GM19240 (cell line): ENCODE results near the gene CD55.
"Not testable (repeated sequence)": the region's sequence is repeated elsewhere in the genome, so short reads cannot be mapped to it uniquely, and the experiment has no call there.

Experiments
- DNase-seq: peaks from one replicate; pipeline ENCODE4 v3.0.0; 2011; ENCODE audit warnings: low spot score; ENCODE audit not compliant: insufficient read length

The CD55 gene

DNA sequence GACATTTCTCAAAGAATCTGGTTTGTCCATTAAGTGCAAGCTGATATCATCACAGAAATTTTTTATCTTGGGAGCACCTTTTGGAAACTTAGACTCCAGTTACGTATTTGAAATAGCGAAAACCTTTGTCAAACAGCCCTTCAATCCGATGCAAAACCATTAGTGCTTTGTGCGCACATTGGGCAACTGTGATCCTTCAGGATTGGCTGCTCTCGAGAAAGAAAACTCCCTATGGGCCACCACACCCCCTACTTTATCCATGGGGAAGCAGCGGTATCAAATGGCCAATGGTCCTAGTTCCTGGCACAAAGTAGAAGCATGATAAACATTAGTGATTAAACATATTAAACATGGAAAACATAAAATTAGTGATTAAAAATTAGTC is 16.0 kb upstream of the CD55 start:
- no peak for DNase-seq

GRCh38 chr1:207306023-207306422 is 15.5 kb upstream of the CD55 start:
- no peak for DNase-seq

GRCh38 chr1:207306603-207307002 is 14.9 kb upstream of the CD55 start:
- DNase-seq: no peak

DNA sequence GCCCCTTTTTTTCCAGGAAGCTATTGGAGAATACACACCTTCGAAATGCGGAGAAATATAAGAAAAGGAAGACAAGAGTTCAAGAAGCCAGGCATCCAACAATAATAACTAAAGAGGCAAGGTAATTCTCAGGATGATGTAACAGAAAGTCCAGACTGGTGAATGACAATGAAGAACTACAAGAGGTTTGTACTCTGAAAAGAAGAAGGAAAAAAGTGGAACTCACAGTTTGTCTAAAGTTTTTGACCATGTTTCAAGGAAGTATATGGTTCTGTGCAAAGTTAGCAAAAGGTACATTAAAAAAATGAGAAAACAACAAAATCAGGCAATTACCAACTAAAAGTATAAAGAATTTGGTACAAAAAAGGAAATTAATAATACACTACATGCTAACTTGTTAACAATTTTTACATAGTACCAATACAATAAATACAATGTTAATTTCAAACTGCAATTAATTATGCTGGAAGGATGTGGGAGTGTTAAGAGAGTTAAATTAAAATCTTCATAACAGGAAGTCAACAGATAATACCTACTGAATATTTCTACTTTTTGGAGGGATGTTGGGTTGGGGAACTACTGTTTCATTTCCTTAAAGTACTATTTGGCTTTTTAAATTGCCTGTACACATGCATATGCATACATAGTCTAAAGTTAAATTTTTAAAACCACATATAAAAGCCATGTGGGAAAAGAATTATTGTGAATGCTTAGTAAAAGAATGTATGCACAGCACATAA is 12.9 kb upstream of the CD55 start:
- DNase-seq: no peak

DNA sequence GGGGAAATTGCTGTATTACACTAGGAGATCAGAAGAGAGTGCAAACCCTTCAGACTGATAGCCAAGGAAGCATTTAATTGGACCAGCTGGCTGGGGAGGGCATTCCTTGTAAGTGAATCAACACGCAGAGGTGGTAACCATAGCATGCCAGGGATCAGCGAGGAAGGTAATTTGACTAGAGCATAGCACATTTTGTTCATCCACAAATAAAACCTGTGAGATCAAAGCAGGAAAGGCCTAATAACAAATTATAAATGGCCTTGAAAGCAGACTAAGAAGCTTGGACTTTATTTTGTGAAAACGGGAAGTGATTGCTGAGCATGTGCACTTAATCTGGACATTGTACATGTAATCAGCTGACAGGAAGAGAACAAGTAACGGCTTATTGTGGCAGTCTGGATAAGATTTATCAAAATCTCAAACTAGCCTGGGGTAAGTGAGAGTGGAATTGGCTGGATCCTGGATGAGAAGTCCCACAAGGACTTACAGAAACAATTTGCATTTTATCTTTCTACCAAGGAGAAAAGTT is 11.7 kb upstream of the CD55 start:
- DNase-seq: no peak

DNA sequence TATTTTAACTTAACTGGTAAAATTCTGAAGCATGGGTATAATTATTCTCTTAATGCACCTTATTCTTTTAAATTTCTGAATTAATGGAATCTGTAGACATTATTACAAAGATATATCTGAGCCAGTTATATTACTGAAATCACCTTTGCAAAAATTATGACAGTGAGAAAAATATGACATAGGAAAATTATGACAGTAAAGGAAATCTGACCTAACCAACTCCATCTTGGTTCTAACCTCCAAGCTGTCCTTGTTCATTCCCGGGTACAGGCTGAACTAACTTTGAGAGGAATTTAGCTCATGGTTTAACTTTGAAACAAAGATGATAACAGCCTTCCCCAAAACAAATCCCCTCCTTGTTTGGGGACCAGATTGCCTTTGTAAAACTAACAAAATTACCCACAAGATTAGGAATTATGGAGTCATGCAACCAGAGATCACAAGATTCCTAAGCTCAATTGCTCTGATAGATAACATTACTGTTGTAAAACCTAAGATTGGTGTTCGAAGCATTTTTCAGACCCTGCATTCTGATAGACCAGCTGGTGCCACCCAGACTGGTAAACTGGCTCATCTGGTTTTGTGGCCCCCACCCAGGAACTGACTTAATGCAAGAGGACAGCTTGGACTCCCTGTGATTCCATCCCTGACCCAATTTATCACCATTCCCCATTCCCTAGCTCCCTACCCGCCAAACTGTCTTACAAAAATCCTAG is 9.4 kb upstream of the CD55 start:
- no peak for DNase-seq

- DNase-seq: no peak
Measured at GRCh38 chr1:207312604-207312920, 8.9 kb upstream of the CD55 start.

DNA sequence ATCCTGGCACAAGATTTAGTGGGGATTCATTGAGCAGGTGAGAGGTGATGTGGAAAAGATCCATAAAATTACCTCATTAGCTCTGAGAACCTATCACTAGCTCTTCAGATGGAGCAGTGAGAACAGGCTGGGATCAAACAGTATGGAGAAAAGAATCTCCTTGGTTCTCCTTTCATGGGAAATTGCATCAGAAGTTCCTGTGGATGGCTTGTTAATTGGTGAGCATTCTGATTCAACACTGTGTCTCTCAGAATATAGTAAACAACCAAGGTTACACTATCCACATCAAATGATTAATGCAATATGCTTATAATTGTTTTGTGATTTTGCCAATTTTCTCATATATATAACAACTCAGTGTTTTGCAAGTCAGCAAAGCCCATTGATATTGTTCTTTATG is 8.3 kb upstream of the CD55 start:
- DNase-seq: no peak

- DNase-seq: no peak
Measured at GRCh38 chr1:207314816-207315215, 6.7 kb upstream of the CD55 start.

DNA sequence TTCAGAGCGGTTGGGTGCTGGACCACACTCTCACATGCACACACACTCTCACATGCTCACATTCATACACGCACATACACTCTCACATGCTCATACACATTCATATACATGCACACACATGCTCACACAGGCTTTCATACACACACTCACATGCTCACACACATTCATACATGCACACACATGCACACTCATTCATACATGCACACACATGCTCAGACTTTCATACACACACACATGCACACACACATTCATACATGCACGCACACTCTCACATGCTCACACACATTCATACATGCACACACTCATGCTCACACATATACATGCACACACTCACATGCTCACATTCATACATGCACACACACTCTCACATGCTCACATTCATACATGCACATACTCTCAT is 6.0 kb upstream of the CD55 start:
- no peak for DNase-seq

GRCh38 chr1:207316141-207316540 is 5.3 kb upstream of the CD55 start:
- no peak for DNase-seq

DNA sequence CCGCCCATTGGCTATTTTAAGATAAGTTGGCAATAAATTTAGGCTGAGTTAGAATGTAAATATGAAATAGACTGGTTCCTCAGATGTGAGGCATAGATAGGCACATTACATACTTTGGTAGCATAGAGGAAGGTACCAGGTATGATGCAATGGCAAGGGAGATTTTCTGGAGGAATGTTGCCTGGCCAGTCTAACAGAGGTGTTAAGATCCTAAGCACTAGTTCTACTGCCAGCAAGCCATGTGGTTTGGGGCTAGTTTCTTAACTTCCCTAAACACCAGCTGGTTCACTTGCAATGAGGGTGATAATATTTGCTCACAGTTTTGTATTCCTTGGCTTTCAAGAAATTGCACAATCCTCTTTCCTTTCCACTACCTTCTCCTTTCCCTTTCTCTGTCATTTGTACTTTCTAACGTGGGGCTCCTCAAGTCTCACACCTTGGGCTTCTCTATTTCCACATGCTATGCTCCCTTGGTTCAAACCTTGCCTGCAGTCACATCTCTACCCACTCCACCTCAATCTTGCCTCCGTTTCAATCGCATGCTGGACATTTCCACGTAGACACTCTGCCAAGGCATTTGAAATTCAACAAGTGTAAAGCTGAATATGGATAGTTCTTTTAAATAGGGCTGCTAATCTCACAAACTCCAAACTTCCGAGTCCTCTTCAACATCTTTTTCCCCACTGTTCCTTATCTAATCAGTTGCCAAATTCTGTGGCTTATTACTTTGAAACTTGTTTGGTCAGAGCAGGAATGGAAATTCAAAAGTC is 4.7 kb upstream of the CD55 start:
- DNase-seq: no peak

- DNase-seq: no peak
Measured at GRCh38 chr1:207317561-207317960, 3.9 kb upstream of the CD55 start.

DNA sequence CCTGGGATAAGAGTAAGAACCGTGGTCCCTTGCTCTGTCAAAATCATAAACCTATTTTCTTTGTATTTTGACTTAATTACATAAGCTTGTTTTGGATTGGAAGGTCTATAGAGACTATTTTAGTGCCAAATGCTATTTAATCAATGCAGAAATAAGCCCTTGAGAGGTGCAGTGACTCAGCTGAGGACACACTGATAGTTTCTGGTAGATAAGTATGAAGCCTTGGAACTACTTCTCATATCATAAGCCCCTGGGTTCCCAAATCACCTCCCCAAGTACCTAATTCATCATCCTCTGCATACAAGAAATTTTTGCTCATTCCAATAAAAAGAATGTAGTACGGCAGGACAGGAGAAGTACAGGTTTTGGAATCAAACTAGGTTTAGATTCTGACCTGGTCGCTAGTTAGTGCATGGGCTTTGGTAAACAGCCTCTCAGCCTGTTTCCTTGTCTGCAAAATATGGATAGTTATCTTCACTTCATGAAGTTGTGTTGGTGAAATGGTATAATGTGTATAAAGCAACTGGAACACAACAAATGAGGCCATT is 3.3 kb upstream of the CD55 start:
- no peak for DNase-seq

DNA sequence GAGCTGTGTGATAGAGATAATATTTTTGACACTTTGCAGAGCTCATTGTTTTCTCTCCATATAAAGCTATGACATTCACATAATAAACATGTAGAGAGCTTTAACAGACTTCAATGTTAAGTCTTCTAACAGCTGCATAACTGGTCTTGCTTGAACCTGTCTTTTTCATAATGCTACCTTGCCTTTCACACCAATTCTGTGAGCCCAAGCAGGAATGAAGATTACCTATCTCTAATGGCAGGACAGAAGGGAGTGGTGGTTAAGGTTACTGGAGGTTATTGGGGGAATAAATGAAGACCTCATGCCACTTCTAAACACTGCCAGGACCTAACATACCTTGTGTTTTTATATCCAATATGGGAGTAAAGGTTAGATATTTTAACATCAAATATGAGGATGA is 2.3 kb upstream of the CD55 start:
- no peak for DNase-seq

DNA sequence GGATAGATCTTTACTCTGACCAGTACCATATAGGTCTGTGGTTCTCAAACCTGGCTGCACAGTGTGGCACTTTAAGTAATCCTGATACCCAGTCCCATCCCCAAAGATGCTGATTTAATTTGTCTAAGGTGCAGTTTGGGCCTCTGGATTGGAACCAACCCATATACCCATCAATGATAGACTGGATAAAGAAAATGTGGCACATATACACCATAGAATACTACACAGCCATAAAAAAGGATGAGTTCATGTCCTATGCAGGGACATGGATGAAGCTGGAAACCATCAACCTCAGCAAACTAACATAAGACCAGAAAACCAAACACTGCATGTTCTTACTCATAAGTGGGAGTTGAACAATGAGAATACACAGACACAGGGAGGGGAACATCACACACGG is 1.4 kb upstream of the CD55 start:
- not testable (repeated sequence) for DNase-seq

DNA sequence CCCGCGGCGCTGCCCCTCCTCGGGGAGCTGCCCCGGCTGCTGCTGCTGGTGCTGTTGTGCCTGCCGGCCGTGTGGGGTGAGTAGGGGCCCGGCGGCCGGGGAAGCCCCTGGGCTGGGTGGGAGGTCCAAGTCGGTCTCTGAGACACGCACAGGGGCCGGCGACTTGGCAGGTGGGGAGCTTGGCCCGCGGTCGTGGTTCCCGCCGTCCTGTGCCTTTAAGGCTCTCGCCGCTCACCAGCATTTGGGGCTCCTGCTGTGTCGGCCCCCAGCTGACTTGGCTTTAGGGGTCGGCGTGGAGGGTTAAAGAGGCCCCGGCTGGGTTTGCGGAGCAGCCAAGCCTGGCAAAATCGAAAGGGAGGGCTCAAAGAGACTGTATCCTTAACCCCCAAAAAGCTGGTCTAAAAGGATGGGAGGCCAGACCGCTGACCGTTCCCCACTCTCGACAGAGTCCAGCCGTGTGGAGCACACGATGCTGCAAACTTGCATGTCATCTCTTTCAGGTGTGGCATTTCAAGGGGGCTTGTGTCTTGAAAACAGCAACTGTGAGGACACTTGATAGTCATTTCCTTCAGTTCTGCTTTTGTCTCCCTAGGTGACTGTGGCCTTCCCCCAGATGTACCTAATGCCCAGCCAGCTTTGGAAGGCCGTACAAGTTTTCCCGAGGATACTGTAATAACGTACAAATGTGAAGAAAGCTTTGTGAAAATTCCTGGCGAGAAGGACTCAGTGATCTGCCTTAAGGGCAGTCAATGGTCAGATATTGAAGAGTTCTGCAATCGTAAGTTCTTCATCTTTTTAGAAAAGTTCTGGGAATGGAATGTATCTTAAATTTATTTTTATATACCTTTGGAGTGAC is 540 bp downstream of the CD55 start:
- DNase-seq: no peak

DNA sequence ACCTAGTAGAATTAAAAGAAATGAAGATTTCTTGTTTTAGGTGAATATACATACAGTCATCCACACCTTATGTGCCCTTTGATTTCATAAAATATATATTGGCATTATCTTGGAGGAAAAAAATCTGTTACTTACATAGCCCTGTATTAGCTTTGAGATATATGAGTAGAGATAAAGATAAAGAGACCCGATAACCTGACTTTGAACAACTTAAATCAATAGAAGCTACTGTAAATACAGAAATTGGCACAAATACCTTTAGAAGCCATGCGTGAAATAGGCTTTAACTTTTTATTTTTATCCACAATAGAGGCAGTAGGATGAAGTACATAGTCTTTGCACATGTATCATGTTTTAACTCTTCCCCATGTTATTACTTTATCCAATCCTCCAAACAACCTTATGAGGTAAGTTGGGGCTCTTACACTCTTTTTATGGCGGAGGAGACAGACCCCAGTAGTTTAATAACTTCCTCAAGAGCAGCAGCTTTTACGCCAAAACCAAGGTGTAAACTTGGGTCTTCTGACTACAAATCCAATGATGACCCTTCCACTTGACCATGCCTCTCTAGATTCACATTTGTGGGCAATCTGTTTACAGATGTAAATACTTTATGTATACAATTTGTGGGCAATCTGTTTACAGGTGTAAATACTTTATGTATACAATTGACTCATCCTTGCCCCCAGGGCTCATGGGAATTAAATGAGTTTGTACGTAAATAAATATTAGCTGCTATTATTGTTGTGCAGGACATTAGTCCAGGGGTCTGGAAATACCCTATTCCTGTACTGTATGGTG is 2.1 kb downstream of the CD55 start:
- no peak for DNase-seq

GRCh38 chr1:207328004-207328403 is 6.5 kb downstream of the CD55 start:
- DNase-seq: no peak

- no peak for DNase-seq
Measured at GRCh38 chr1:207328908-207329440, 7.5 kb downstream of the CD55 start.
